Measurements from ENCODE around the gene TMTC2.

The TMTC2 gene

DNA sequence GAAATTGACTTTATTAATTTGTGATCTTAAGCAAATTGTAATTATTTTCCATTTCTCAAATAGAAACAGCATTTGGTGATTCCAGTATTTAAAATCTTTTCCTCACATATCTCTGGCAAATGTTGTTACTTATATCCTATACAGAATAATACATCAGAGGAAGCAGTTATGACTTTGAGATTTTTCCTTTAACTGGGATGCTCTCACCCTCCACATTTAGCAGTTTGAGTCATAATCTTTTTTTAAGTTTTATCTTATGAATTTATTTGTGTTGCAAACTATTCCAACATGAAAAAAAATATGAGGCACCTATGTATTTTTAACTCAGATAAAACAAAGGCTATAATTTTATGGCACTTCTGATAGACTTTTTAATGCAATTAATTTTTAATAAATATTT, 311.8 kb downstream of the TMTC2 start:
- Histone ChIP-seq H3K27me3 (ENCODE audit: low read length) (no peaks in the 10 kb centered on the region), H3F3A (ENCODE audit: insufficient read depth) (no peaks in the 10 kb centered on the region), H3K36me3 (ENCODE audit: low read length) (no peaks in the 10 kb centered on the region), H3K4me2 (ENCODE audit: low read depth, low read length, poor library complexity, severe bottlenecking) (no peak overlapping the region), H3K9me2 (replicated peaks; ENCODE audit: insufficient read depth, low read length) (no peaks in the 10 kb centered on the region), H3K9me3 (ENCODE audit: insufficient read depth, low read length) (no peaks in the 10 kb centered on the region), H3K4me3 (ENCODE audit: insufficient read depth, low read length, poor library complexity, severe bottlenecking) (no peak overlapping the region), H4K20me1 (ENCODE audit: low read depth, low read length) (no peaks in the 10 kb centered on the region), H3K79me2 (ENCODE audit: insufficient read depth, low read length) (no peaks in the 10 kb centered on the region), H2AFZ (ENCODE audit: low read depth, low read length, severe bottlenecking) (no peak overlapping the region), H3K27ac (ENCODE audit: low read depth, low read length) (no peak overlapping the region), H3K9ac (ENCODE audit: low read length) (no peak overlapping the region)
- TF ChIP-seq EZH2phosphoT487 (conservative IDR thresholded peaks at IDR 0.05; ENCODE audit: low read length): no peak
- TF ChIP-seq CTCF (IDR thresholded peaks at IDR 0.05; ENCODE audit: insufficient read depth, low read length, poor library complexity, severe bottlenecking): no peak

DNA sequence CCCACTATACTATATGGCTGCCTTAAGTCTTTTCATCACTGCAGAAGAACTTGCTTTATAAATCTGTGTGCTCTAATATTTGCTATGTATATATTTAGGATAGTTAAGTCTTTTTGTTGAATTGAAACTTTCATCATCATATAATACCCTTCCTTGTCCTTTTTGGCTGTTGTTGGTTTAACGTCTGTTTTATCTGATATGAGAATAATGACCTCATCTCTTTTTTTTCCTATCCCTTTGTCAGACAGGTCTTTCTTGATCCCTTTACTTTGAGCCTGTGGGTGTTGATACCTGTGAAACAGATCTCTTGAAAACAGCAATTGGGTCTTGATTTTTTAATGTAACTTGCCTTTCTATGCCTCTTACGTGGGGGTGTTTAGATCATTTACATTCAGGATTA, 316.3 kb downstream of the TMTC2 start:
- no peaks in the 10 kb centered on the region for H3K9me3 ChIP-seq (ENCODE audit: insufficient read depth, low read length)
- no peaks in the 10 kb centered on the region for H3K27me3 ChIP-seq (ENCODE audit: low read length)
- H3K4me2 ChIP-seq (ENCODE audit: low read depth, low read length, poor library complexity, severe bottlenecking): no peak overlapping the region
- H3K79me2 ChIP-seq (ENCODE audit: insufficient read depth, low read length): no peaks in the 10 kb centered on the region
- no peak overlapping the region for H2AFZ ChIP-seq (ENCODE audit: low read depth, low read length, severe bottlenecking)
- peaks cover 2% of the 10 kb centered on the region; the same call in 1 of the 2 replicates for H3K36me3 ChIP-seq (ENCODE audit: low read length)
- H3K9ac ChIP-seq (ENCODE audit: low read length): no peak overlapping the region
- no peaks in the 10 kb centered on the region for H4K20me1 ChIP-seq (ENCODE audit: low read depth, low read length)
- H3K27ac ChIP-seq (ENCODE audit: low read depth, low read length): no peak overlapping the region
- no peak overlapping the region for H3K4me3 ChIP-seq (ENCODE audit: insufficient read depth, low read length, poor library complexity, severe bottlenecking)
- TF ChIP-seq CTCF (IDR thresholded peaks at IDR 0.05; ENCODE audit: insufficient read depth, low read length, poor library complexity, severe bottlenecking) (no peak), EZH2phosphoT487 (conservative IDR thresholded peaks at IDR 0.05; ENCODE audit: low read length) (no peak)
- no peaks in the 10 kb centered on the region for H3K9me2 ChIP-seq (replicated peaks; ENCODE audit: insufficient read depth, low read length)
- no peaks in the 10 kb centered on the region for H3F3A ChIP-seq (ENCODE audit: insufficient read depth)

DNA sequence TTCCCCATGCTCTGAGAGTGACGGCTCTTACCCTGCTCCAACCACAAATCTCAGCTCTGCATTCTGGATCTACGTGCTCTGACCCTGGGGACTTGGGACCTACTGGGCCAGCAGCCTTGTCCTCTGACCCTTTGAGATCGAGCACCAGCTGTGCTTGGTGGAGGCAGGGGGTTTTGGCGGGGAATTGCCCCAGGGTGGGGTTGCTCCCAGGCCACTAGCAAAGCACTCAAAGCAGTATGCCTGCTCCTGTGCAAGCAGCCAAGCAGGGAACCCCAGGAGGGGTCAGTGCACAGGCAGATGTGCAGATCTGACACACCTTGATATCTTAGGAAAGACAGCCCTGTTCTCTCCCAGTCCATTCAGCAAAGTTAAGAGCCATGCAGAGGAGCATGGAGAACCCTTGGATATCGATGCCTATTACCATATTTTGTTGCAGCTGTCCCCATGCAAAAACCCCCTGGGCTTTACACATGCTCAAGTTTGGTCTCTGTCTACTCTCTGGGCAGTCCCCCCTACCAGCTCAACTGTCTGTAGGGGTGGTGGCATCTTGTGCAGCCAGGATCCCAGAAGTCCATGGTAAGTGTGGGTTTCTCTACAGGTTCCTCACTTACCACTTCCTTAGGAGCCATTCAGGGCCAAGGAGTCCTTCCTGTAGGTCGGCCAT, 319.0 kb downstream of the TMTC2 start:
- Histone ChIP-seq H3K9me3 (ENCODE audit: insufficient read depth, low read length) (peaks cover 18% of the 10 kb centered on the region; the same call in 1 of the 2 replicates), H3K79me2 (ENCODE audit: insufficient read depth, low read length) (no peaks in the 10 kb centered on the region), H4K20me1 (ENCODE audit: low read depth, low read length) (no peaks in the 10 kb centered on the region), H3K9ac (ENCODE audit: low read length) (no peak overlapping the region), H3K27me3 (ENCODE audit: low read length) (no peaks in the 10 kb centered on the region), H3K36me3 (ENCODE audit: low read length) (peaks cover 4% of the 10 kb centered on the region; the same call in 1 of the 2 replicates), H3K9me2 (replicated peaks; ENCODE audit: insufficient read depth, low read length) (no peaks in the 10 kb centered on the region), H3K27ac (ENCODE audit: low read depth, low read length) (no peak overlapping the region), H2AFZ (ENCODE audit: low read depth, low read length, severe bottlenecking) (no peak overlapping the region), H3F3A (ENCODE audit: insufficient read depth) (no peaks in the 10 kb centered on the region), H3K4me2 (ENCODE audit: low read depth, low read length, poor library complexity, severe bottlenecking) (no peak overlapping the region), H3K4me3 (ENCODE audit: insufficient read depth, low read length, poor library complexity, severe bottlenecking) (no peak overlapping the region)
- TF ChIP-seq CTCF (IDR thresholded peaks at IDR 0.05; ENCODE audit: insufficient read depth, low read length, poor library complexity, severe bottlenecking): no peak
- no peak for TF ChIP-seq EZH2phosphoT487 (conservative IDR thresholded peaks at IDR 0.05; ENCODE audit: low read length)

All from SU-DHL-6 (cell line).